HepG2 (cell line): ENCODE measurements around the gene PRKN.

Experiments
- BHLHE40 ChIP-seq: IDR thresholded peaks from 2 replicates; pipeline ENCODE4 v1.6.1; 2011; ENCODE audit warnings: low read length, improper control_type of control experiment
- CTCF ChIP-seq: sonication (generic); formaldehyde crosslinking; IDR thresholded peaks from 2 replicates; pipeline ENCODE4 v1.5.0; 2020; ENCODE audit warnings: mild to moderate bottlenecking, missing genetic modification reagents, moderate library complexity
- JUND ChIP-seq: sonication (generic); formaldehyde crosslinking; IDR thresholded peaks from 2 replicates; pipeline ENCODE4 v1.8.0; 2022; ENCODE audit warnings: mild to moderate bottlenecking, missing genetic modification reagents
- RFX5 ChIP-seq: IDR thresholded peaks from 2 replicates; pipeline ENCODE4 v1.6.1; 2011; ENCODE audit warnings: low read depth, low read length, improper control_type of control experiment
- SOX13 ChIP-seq, 3 experiments: fragments of 450-650 bp in 1 of 3; sonication (generic) in 1 of 3; formaldehyde crosslinking in 1 of 3; IDR thresholded peaks in 2 of 3; conservative IDR thresholded peaks in 1 of 3; 2 replicates each; pipeline versions ENCODE4 v1.5.0 to v1.6.1; 2016 to 2020; ENCODE audit warnings: antibody characterized with exemption in 1 of 3, mild to moderate bottlenecking in 1 of 3, missing compliant biosample characterization in 1 of 3, missing genetic modification reagents in 1 of 3, moderate library complexity in 1 of 3
- TBL1XR1 ChIP-seq: fragments of 150-350 bp; IDR thresholded peaks from 2 replicates; pipeline ENCODE4 v1.6.1; 2014; ENCODE audit warnings: borderline replicate concordance, low read length; ENCODE audit not compliant: partially characterized antibody
- ZFYVE20 ChIP-seq: sonication (generic); formaldehyde crosslinking; IDR thresholded peaks from 2 replicates; pipeline ENCODE4 v1.8.0; 2023; ENCODE audit warnings: low read depth, mild to moderate bottlenecking, moderate library complexity, missing genetic modification reagents, borderline replicate concordance
- ZNF160 ChIP-seq: sonication (generic); formaldehyde crosslinking; IDR thresholded peaks from 2 replicates; pipeline ENCODE4 v1.8.0; 2022; ENCODE audit warnings: mild to moderate bottlenecking, inconsistent platforms, missing genetic modification reagents
- ZNF609 ChIP-seq: sonication (generic); formaldehyde crosslinking; IDR thresholded peaks from 2 replicates; pipeline ENCODE4 v1.4.0; 2020; ENCODE audit warnings: mild to moderate bottlenecking, missing genetic modification reagents, borderline replicate concordance

- TF ChIP-seq SOX13 (IDR thresholded peaks at IDR 0.05) (no peak), SOX13 (CRISPR knock-in tag; conservative IDR thresholded peaks at IDR 0.05 in 1 of 2, IDR thresholded peaks at IDR 0.05 in 1 of 2) (no peak), CTCF (CRISPR knock-in tag) (no peak), RFX5 (no peak), JUND (CRISPR knock-in tag) (no peak), TBL1XR1 (no peak), ZFYVE20 (CRISPR knock-in tag) (no peak), ZNF609 (no peak), ZNF160 (CRISPR knock-in tag) (no peak), BHLHE40 (no peak)
These were observed 78.3 kb downstream of the PRKN start for GRCh38 chr6:162649271-162649670.
